Measurements from ENCODE around the gene F8A2.
"Not testable (repeated sequence)": the region's sequence is repeated elsewhere in the genome, so short reads cannot be mapped to it uniquely, and the experiment has no call there.

Gene F8A2

DNA sequence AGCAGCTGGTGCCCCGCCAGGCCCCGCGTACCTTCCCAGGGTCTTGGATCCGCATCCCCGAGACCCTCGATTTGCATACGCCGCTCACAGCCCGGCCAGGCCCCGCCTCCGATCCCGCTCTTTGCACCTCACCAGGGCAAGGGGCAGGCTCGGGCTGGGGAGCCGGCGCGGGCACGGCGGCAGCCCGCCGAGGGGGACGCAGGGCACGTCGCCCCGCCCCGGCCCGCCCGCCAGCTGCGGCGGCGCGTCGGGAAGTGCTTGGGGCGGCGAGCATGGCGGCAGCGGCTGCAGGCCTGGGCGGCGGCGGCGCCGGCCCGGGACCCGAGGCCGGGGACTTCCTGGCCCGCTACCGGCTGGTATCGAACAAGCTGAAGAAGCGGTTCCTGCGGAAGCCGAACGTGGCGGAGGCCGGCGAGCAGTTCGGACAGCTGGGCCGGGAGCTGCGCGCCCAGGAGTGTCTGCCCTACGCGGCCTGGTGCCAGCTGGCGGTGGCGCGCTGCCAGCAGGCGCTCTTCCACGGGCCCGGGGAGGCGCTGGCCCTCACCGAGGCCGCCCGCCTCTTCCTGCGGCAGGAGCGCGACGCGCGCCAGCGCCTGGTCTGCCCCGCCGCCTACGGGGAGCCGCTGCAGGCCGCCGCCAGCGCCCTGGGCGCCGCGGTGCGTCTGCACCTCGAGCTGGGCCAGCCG is at the start of gene F8A2:
Gene F8A2 (plus strand): TSS at position 253 of the 686 bp plus-strand sequence. CDS start 20 bp downstream, at position 273.
- not testable (repeated sequence) for TF ChIP-seq GATA3, GATA2 (IDR thresholded peaks at IDR 0.05; ENCODE audit: low read depth, low read length)

DNA sequence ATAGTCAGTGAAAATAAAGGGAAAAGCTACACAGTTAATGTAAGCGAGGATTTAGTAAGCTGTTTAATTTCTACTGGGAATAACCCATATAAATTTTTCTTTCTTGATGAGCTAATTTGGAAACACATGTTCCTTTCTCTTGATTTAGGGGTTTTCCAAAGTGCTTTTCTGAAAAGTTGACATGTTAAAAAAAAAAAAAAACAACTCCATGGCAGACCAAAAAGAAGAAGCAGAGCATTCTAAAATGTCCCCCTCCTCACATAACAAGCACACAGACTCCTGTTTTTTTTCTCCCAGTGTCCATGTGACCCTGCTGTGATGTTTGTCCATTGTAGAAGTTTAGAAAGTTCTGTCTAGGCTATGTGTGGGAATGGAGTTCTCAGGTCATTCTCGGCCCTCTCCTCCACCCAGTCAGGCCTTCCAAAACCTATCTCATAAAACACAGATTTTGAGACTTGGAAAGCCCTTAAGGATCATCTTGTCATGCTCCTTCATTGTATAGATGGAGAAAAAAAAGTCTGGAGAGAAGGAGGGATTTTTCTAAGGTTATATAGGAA is 48.3 kb upstream of the F8A2 start:
- TF ChIP-seq GATA3 (IDR thresholded peaks at IDR 0.05; ENCODE audit: low read depth, low read length), result no peak
- no peak for TF ChIP-seq GATA2 (IDR thresholded peaks at IDR 0.05; ENCODE audit: low read depth, low read length)

DNA sequence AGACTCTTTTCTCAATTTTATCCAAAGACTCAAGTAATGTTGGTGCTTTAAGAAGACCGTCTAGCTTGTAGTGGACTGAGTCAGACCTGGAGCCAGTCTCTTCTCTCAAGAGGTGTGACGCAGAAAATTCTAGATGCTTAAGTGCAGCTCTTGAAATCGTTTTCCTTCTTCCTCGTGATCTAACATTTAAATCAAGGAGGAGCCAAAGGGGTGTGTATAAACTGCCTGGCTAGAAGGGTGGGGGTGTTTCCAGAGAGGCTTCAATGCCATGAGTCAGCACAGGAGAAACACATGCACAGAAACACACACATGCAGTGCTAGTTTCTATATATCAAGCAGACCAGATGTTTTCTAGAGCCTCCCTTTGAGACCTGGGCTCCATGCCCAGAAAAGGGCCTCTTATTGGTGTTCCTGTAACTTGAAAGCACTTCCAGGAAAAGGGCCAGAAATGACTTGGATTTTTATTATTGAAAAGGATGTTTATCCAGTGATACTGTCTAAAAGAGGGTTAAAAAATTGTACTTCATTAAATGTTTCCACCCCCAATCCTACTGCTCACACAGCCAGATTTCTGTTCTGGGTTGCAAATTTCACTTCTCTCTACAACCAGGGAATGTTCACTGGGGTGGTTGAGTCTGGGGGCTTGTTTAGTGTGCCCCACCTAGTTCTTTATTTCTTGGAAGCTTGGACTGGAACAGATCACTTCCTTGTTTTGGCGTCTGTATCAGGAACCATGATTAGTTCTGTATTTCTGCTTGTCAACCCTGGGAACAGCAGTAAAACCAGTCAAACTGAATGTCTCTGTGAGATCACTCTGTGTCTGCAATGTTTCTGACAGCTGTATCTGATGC is 47.2 kb upstream of the F8A2 start, which contains the start of gene CLIC2:
Gene CLIC2 (minus strand): TSS at position 129 of the 851 bp plus-strand sequence. CDS start 187 bp downstream, outside the sequence.
- TF ChIP-seq GATA3 (IDR thresholded peaks at IDR 0.05; ENCODE audit: low read depth, low read length) (no peak), GATA2 (IDR thresholded peaks at IDR 0.05; ENCODE audit: low read depth, low read length) (no peak)

DNA sequence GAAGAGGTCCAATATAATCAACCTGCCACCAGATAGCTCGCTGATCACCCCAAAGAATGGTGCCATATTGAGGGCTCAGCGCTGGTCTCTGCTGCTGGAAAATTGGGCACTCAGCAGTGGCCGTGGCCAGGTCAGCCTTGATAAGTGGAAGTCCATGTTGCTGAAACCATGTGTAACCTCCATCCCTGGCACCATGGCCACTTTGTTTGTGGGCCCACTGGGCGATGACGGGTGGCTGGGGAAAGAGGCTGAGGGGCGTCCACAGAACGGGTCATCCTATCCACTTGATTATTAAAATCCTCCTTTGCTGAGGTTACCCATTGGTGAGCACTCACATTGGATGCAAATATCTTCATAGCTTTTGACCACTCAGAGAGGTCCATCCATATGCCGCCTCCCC is 7.7 kb downstream of the F8A2 start:
- TF ChIP-seq GATA3 (IDR thresholded peaks at IDR 0.05; ENCODE audit: low read depth, low read length), result no peak

DNA sequence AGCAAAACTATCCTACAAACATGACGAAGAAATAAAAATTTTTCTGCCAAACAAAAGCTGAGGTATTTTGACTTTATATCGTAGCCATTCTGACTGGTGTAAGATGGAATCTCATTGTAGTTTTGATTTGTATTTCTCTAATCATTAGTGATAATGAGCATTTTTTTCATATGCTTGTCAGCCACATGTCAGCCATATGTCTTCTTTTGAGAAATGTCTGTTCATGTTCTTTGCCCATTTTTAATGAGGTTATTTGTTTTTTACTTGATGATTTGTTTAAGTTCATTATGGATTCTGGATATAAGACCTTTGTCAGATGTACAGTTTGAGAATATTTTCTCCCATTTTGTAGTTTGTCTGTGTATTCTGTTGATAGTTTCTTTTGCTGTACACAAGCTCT is 24.5 kb downstream of the F8A2 start:
- no peak for TF ChIP-seq GATA3 (IDR thresholded peaks at IDR 0.05; ENCODE audit: low read depth, low read length)
- no peak for TF ChIP-seq GATA2 (IDR thresholded peaks at IDR 0.05; ENCODE audit: low read depth, low read length)

DNA sequence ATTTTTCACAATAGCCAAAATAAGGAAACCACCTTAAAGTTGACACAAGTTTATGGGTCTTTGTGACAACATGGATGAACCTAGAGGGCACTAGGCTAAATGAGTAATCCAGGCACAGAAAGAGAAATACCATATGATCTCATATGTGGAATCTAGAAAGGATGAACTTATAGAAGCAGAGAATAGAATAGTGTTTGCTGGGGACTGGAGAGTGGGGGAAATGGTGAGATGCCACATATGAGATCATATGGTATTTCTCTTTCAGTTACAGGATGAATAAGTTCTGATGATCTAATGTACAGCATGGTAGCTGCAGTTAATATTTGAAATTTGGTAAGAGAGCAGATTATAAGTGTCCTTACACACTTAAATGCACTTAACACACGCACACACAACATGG is 35.9 kb downstream of the F8A2 start:
- TF ChIP-seq GATA2 (IDR thresholded peaks at IDR 0.05; ENCODE audit: low read depth, low read length) (no peak), GATA3 (IDR thresholded peaks at IDR 0.05; ENCODE audit: low read depth, low read length) (no peak)

Measured in SH-SY5Y (cell line).